HEK293 (cell line): ENCODE data around the gene GPR132.

Source experiments
- CTCF ChIA-PET: fragments of 350-600 bp; formaldehyde crosslinking; extraction: SDS; loops from one replicate; lab custom pipeline; 2021; ENCODE audit warnings: antibody characterized with exemption; lab: Yijun Ruan, JAX
- POLR2A ChIA-PET: fragments of 300-600 bp; formaldehyde crosslinking; extraction: SDS; loops from one replicate; lab custom pipeline; 2020; ENCODE audit warnings: antibody characterized with exemption, inconsistent platforms; lab: Yijun Ruan, JAX
- H3K27ac ChIP-seq: fragments of 200-500 bp; sonication (Bioruptor generic); 2 replicates; pipeline ENCODE4 v1.5.1; 2014; ENCODE audit warnings: low read depth, low read length, control low read depth, inconsistent platforms; ENCODE audit errors: extremely low read depth
- H3K36me3 ChIP-seq, 2 experiments: fragments of 200-500 bp in 1 of 2; sonication (Bioruptor generic) in 1 of 2; 1 replicate in 1 of 2; 2 replicates in 1 of 2; pipeline ENCODE4 v1.5.1; 2014 to 2017; ENCODE audit warnings: inconsistent platforms in 2 of 2, low read length in 2 of 2; ENCODE audit not compliant: control insufficient read depth in 2 of 2, insufficient read depth in 1 of 2
- H3K4me1 ChIP-seq: fragments of 200-500 bp; sonication (Bioruptor generic); 2 replicates; pipeline ENCODE4 v1.5.1; 2014; ENCODE audit warnings: mild to moderate bottlenecking, low read length, inconsistent platforms; ENCODE audit not compliant: control insufficient read depth, insufficient read depth
- H3K4me3 ChIP-seq: 2 replicates; pipeline ENCODE4 v1.5.1; 2011; ENCODE audit warnings: low read depth, mild to moderate bottlenecking, control low read depth, low read length, moderate library complexity
- H3K9me3 ChIP-seq: fragments of 200-500 bp; sonication (Bioruptor generic); 2 replicates; pipeline ENCODE4 v1.5.1; 2014; ENCODE audit warnings: low read depth, low read length, inconsistent platforms; ENCODE audit not compliant: control insufficient read depth, insufficient read depth
- AEBP2 ChIP-seq: fragments of 450-650 bp; formaldehyde crosslinking; IDR thresholded peaks from 2 replicates; pipeline ENCODE4 v1.5.1; 2016; ENCODE audit warnings: missing biosample characterization, missing genetic modification characterization, borderline replicate concordance
- ATF2 ChIP-seq: fragments of 450-650 bp; formaldehyde crosslinking; IDR thresholded peaks from 2 replicates; pipeline ENCODE4 v1.5.1; 2016; ENCODE audit warnings: missing biosample characterization, missing genetic modification characterization, low read depth
- KLF1 ChIP-seq: fragments of 450-650 bp; formaldehyde crosslinking; IDR thresholded peaks from 2 replicates; pipeline ENCODE4 v1.5.1; 2016; ENCODE audit warnings: missing biosample characterization, missing genetic modification characterization
- ZEB2 ChIP-seq: fragments of 450-650 bp; formaldehyde crosslinking; IDR thresholded peaks from 2 replicates; pipeline ENCODE4 v1.5.1; 2016; ENCODE audit warnings: missing biosample characterization, missing genetic modification characterization
- ZNF146 ChIP-seq: fragments of 450-650 bp; formaldehyde crosslinking; IDR thresholded peaks from 2 replicates; pipeline ENCODE4 v1.5.1; 2016; ENCODE audit warnings: missing biosample characterization, missing genetic modification characterization
- ZNF362 ChIP-seq: fragments of 450-650 bp; formaldehyde crosslinking; IDR thresholded peaks from 2 replicates; pipeline ENCODE4 v1.5.1; 2016; ENCODE audit warnings: missing biosample characterization, missing genetic modification characterization
- ZNF37A ChIP-seq: fragments of 450-650 bp; IDR thresholded peaks from 2 replicates; pipeline ENCODE4 v1.5.1; 2018; ENCODE audit warnings: missing biosample characterization, missing genetic modification characterization
- ZNF621 ChIP-seq: fragments of 450-650 bp; formaldehyde crosslinking; IDR thresholded peaks from 2 replicates; pipeline ENCODE4 v1.5.1; 2017; ENCODE audit warnings: missing biosample characterization, missing genetic modification characterization
- ZNF76 ChIP-seq: fragments of 450-650 bp; formaldehyde crosslinking; IDR thresholded peaks from 2 replicates; pipeline ENCODE4; 2016; ENCODE audit warnings: low read depth, missing biosample characterization, missing genetic modification characterization, borderline replicate concordance
- ZNF768 ChIP-seq: fragments of 450-650 bp; formaldehyde crosslinking; IDR thresholded peaks from 2 replicates; pipeline ENCODE4 v1.5.1; 2018; ENCODE audit warnings: missing biosample characterization, mild to moderate bottlenecking, missing genetic modification characterization
- ZSCAN4 ChIP-seq: fragments of 450-650 bp; formaldehyde crosslinking; IDR thresholded peaks from 2 replicates; pipeline ENCODE4 v1.5.1; 2017; ENCODE audit warnings: missing biosample characterization, missing genetic modification characterization

The GPR132 gene

GRCh38 chr14:105078294-105078693 lies 13.1 kb upstream of the GPR132 start:
- Histone ChIP-seq H3K4me1 (no peaks in the 10 kb centered on the region), H3K27ac (no peak overlapping the region), H3K4me3 (no peak overlapping the region)
- ChIA-PET CTCF (interaction anchor here (1.5 kb wide), 1 partner anchor 12 kb away, joined by 5 read pairs; no protein-coding TSS in a partner anchor), POLR2A (no interaction called here)
- TF ChIP-seq AEBP2 (tag by site-specific recombination) (no peak), ZNF146 (tag by site-specific recombination) (peak; percentile 57)
- TF ChIP-seq, all 188 proteins: peak for 1
- Histone ChIP-seq H3K9me3 (no peaks in the 10 kb centered on the region), H3K36me3 (no peaks in the 10 kb centered on the region)

GRCh38 chr14:105077649-105077995 lies 12.4 kb upstream of the GPR132 start:
- no peak for TF ChIP-seq ZNF37A
- TF ChIP-seq ZSCAN4 (tag by site-specific recombination), result peak; percentile 70; the same call in 1 of the 2 replicates
- TF ChIP-seq, all 188 proteins: peak for 1
- H3K9me3 ChIP-seq, result no peaks in the 10 kb centered on the region
- ChIA-PET POLR2A (no interaction called here), CTCF (interaction anchor here (1.5 kb wide), 1 partner anchor 13 kb away, joined by 5 read pairs; no protein-coding TSS in a partner anchor)
- no peak overlapping the region for H3K4me3 ChIP-seq
- H3K4me1 ChIP-seq, result no peaks in the 10 kb centered on the region
- no peak overlapping the region for H3K27ac ChIP-seq
- H3K36me3 ChIP-seq, result no peaks in the 10 kb centered on the region

- H3K4me3 ChIP-seq, result no peak overlapping the region
- TF ChIP-seq ZNF768 (tag by site-specific recombination), result no peak
- no peak for TF ChIP-seq ATF2
- TF ChIP-seq ZNF76, result no peak
- no peak for TF ChIP-seq ZNF362
- peak; percentile 49 for TF ChIP-seq KLF1 (tag by site-specific recombination)
- no peak for TF ChIP-seq ZNF621 (tag by site-specific recombination)
- peak; percentile 53; the same call in 1 of the 2 replicates for TF ChIP-seq ZEB2 (tag by site-specific recombination)
- TF ChIP-seq ZSCAN4 (tag by site-specific recombination), result peak; percentile 92
- H3K4me1 ChIP-seq, result no peaks in the 10 kb centered on the region
- no peak overlapping the region for H3K27ac ChIP-seq
- ChIA-PET POLR2A (no interaction called here), CTCF (interaction anchor here (1.5 kb wide), 1 partner anchor 13 kb away, joined by 5 read pairs; no protein-coding TSS in a partner anchor)
- H3K9me3 ChIP-seq, result no peaks in the 10 kb centered on the region
- H3K36me3 ChIP-seq, result no peaks in the 10 kb centered on the region
Measured at GRCh38 chr14:105076805-105077648, 11.8 kb upstream of the GPR132 start.
